DMS114 treated with DMSO at 0.1 percent for 48 hours (cell line): ENCODE data around the gene CLK2.
A peak's percentile ranks its signal among the peaks of the same experiment; 100 is the strongest.
"Not testable (repeated sequence)": the region's sequence is repeated elsewhere in the genome, so short reads cannot be mapped to it uniquely, and the experiment has no call there.

Source experiments
- DNase-seq: peaks from one replicate; lab custom pipeline; 2025; ENCODE audit not compliant: unreplicated experiment; lab: John Stamatoyannopoulos, UW

The CLK2 gene

DNA sequence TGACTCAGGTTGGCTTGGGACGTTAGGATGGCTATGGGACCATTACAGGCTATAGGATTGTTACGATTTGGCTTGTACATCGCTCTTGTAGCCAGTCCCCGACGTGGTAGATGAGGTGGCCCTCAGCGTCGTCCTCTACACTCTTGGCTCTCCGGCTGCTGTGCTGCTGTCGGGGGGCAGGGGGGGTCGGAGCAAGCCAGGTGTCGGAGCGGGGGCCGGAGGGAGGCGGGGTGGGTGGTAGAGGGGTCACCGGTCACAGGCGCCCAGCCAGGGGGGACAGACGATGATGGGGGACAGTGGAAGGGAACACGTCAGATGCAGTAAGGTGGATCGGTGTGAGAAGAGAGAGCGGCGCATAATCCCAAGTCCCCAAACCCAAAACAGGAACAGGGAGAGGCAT is 4.7 kb downstream of the CLK2 start:
- no peak for DNase-seq

DNA sequence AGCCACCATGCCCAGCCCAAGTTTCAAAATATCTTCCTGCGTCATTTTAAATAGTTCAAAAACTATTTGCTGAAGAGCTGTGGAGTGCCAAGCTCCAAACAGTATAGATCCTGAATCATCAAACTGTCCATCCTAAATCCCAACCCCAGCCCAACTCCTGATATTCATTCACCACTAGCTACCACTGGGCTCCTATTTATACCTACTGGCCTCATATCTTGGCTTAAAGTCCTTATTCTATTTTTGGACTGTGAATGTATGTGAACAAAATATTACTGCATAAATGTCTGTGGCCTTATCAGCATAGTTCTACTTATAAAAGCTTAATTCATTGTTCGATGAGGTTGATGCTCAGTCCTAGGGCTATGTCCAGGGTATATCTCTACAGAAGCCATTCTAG is 5.9 kb downstream of the CLK2 start:
- no peak for DNase-seq

DNA sequence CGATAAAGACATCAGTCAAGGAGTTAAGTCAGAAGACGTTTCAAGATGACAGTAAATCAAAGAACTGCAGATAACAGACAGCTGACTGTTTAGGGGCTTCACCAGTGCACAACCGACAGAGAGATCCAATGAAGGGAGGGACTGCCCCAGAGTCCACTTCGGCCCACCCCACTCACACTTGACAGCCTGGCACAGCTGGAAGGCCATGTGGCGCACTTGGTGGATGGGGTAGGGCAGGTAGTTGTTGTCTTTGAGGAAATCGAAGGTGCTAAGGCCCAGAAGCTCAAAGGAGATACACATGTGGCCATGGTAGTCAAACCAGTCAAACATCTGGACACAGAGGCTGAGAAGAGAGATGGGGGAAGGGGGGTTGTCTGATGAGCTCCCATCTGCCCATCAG is 6.8 kb downstream of the CLK2 start:
- no peak for DNase-seq

DNA sequence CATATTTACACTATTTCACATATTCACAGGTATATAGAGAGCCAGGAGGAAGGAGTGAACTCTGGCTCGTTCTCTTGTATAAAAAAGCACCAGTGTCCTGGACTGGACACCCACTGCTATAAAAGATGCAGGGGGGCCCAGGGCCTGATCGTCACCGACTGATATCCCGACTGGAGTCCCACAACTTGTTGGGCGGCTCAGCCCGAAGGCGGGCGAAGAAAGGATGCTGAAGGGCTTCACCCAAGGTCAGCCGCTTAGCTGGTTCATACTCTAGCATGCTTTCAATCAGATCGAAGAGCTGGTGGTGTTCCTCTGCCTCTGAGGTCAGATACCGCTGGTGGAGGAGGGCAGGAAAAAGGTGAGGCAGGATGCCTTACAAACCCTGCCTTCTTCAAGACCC is 10.2 kb downstream of the CLK2 start:
- DNase-seq = no peak

DNA sequence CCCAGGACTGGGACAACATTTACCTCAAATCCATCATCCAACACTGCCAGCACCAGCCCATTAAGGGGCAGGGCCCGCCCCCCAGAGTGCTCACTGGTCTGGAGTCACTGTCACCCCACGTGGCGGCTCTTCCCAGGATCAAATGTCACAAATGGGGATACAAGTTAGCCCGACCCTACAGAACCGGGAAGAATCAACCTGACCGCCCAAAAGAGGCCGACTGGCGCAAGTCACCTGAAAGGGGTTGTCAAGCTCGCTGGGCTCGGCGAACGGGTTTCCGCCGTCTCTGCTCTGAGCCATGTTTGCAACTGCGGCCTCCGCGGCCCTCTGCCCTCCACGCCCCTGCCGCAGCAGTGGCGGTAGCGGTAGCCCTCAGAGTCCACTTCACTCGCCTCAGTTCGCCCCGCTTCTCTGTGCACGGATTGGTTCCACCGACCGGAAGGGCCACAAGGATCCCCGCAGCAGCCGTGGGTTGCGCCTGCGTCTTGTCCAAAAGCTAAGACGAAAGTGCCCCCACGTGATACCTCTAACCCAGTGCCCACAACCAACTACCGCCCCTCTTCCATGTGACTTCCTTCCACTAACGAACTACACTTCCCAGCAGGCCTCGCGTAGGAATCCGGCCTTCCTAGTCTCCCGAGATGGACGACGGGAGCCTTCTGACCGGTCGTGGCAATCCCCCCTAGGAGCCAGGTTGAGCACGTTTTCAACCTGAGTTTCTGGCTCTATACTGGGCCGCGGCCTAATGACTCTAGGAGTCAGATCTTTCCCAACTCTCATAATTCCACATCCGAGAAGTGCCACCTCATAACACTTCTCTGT is 11.2 kb downstream of the CLK2 start, which contains the start of gene SCAMP3:
Gene SCAMP3, minus strand, starts transcription at position 509 of the 822 bp plus-strand sequence. Its CDS starts 209 bp downstream, at position 300.
- peak; percentile 100 for DNase-seq

DNA sequence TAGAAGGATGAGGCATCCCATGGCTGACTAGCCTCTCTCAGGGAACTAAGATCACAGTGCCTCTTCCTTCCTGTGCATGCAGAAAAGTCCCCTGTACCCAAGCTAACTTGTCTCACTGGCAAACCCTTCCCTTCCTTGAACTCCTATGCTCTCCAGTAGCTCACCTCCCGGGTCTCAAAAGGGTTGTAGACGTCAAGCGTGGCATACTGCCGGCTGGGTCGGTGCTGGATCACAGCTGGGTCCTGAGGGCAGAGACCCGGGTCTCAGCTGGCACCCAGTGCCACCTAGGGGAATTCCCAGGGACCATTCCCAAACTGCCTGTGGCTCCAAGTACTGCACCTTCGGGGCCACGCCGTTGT is 11.8 kb downstream of the CLK2 start:
- DNase-seq = no peak

DNA sequence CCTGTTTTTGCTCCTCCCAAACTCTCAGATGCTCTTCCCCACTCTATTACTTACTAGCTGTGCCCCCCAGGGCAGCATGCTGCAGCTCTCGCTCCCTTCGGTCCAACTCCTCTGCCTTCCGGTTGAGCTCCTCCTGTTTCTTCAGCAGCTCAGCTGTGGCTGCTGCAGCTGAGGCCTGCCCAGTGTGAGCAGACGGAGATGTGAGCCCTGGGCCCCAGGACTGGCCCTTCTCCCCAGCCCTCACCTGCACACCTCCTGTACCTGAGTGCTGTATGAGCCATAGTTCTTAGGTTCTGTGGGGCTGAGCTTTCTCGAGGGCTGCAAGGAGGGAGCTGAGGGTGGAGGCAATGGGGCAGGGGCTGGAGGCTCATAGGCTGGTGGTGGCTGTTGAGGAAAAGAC is 13.0 kb downstream of the CLK2 start:
- DNase-seq = no peak

DNA sequence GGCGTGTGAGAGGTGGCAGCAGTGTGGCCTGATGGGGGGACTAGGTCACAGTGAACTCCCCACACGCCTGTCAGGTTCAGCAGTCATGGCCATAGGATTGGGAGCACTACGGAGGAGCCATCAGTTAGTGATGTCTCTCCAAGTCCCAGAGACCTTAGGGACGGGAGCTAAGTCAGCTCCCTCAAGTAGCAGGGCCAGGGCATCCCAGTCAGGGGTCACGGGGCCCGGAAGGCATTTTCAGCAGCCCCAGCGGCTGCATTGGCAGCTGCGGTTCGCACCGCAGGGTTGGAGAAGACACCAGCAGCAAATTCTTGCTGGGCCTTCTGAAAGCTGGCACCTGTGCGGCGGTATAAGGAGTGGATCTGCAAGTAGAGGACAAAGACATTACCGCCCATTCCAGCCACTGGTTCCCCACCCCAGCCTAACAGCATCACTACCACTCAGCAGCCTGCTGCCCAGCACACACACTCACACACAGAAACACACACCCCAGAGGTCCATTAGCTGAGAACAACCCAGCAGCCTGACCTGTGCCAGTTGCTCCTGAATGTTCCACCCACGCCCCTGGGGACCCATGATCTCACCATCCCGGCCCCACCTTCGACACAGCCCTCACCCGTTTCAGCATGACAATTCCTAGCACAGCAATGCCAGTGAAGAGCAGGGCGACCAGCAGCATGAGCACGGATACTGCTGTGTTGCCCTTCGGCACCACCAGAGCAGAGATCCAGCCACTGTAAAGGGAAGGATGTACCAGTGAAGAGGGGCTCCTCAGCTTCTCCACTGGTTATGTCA is 17.0 kb downstream of the CLK2 start:
- DNase-seq = no peak

DNA sequence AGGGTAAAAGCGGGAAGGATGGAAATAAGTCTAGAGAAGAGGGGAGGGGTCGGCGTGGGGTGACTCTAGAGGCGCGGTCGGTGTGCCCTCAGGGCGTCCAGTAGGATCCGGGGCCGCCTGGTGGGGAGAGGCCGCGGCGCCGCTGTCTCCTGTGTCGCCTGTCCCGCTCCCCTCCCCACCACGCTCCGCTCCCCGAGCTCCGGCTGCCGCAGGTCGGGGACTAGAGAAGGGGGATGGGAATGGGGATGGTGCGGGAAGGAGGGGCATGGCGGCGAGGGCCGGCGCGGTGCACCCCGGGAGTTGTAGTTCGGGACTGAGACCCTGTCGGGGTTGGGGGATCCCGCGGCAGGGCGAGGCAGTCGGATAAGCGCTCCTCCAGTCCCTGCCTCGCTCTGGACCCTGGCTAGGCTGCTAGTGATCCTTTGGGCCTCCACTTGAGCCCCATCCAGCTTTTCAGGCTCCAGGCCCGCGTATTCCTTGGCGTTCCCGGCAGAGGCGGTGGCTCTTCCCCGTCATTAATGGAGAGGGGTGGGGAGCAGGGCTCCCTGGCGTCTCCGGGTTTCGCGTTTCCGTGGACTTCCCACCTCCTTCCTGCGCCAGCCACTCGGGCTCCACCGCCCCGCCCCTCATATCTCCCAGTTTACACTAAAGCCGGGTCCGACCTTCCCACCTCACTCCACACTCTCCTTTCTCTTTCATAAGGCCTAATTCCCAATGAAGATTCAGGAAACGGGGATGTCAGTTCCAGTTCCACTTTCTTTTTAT is 17.9 kb downstream of the CLK2 start, which contains the start of gene ENTREP3:
Gene ENTREP3, minus strand, starts transcription at position 241 of the 765 bp plus-strand sequence. CDS start 606 bp downstream, outside the sequence.
- DNase-seq = peak; percentile 88

DNA sequence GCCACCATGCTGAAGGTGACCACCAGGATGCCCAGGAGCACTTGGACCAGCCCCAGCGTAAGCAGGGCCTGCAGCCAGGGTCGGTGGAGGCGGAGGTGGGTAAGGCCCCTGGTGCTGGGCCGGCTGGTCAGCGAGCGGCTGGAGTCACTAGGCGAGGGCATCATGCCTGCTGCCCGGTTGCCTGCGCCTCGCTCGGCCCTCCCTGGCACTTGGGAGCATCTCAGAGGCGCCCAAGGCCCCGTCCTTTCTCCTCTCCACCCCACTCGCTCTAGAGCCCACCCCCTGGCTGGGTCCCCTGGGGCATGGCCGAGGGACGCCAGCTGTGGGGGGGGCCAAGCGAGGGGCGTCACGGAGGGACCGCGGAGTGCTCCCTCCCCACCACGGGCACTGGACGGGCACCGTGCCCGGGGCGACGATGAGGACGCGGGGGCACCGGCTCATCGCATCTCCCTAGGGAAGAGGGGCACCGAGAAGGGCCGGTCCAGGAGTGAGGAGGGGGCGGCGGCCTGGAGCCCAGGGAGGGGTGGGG is 18.5 kb downstream of the CLK2 start:
- no peak for DNase-seq

DNA sequence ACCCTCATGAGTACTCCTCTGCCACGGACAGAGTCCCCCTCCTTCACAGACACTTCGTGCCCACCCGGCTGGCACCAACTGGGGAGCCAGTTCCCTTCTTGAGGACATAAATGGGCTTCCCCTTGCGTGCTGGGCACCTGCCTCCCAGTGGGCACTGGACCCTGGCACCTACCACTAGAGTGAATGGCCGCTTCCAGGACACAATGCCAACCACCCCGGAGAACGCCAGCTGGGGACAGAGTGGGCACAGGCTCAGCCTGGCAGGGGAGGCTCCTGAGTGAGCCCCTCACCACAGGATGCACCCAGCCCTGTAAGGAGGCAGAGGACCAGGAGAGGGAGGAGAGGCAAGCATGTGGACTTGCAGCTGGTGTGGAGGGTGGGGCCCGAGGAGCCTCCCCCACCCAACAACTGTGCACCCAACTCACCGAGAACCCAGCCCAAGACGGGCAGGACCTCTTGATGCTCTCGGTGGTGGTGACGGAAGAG is 19.0 kb downstream of the CLK2 start:
- no peak for DNase-seq

DNA sequence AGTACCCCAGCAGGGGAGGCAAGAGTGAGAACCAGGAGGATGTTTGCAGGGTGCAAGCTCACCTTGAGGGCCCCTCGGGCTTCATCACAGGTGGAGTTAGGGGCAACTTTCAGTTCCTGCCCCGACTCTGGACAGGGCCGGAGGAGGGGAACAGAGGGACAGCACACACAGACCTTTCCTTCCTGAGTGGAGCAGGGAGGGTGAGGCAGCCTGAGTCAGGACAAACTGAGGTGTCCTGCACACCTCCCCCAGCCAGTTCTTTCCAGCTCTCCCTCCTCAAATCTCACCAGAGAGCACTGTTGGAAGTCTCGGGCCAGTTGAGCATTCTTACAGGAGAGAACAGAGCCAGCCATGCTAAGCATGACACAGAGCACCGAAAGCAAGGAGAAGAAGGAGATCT is 19.5 kb downstream of the CLK2 start:
- DNase-seq = no peak

DNA sequence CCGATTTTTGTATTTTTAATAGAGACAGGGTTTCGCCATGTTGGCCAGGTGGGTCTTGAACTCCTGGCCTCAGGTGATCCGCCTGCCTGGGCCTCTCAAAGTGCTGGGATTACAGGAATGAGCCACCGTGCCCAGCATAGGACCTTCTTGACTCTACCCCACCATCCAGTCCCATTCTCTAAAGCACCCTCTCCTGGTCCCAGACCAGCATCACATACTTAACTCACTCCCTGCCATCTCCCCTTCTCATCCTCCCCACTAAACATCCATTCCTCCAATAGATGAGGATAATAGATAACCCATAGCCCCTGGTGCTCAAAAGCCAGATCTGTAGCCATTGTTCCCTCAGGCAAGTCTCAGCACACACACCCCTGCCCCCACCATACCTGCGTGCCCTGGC is 20.1 kb downstream of the CLK2 start:
- DNase-seq = peak; percentile 54

DNA sequence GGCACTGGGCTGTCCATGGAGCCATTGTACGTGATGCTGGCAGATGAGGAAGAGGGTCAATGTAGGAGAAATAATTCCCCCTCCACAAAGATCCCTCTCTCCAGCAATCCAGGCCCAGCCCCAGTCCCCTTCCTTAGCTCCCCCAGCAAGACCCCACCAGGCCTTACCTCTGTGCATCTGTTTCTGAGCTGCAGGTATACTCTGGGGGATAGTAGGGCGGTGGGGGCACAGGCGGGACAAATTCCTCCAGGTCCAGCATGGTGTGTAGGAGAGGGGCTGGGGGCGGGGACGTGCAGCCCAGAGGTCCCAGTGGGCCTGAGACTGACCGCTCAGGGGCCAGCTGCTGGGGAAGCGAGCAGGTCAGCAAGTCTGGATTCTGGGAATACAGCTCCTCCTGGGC is 21.7 kb downstream of the CLK2 start:
- no peak for DNase-seq

DNA sequence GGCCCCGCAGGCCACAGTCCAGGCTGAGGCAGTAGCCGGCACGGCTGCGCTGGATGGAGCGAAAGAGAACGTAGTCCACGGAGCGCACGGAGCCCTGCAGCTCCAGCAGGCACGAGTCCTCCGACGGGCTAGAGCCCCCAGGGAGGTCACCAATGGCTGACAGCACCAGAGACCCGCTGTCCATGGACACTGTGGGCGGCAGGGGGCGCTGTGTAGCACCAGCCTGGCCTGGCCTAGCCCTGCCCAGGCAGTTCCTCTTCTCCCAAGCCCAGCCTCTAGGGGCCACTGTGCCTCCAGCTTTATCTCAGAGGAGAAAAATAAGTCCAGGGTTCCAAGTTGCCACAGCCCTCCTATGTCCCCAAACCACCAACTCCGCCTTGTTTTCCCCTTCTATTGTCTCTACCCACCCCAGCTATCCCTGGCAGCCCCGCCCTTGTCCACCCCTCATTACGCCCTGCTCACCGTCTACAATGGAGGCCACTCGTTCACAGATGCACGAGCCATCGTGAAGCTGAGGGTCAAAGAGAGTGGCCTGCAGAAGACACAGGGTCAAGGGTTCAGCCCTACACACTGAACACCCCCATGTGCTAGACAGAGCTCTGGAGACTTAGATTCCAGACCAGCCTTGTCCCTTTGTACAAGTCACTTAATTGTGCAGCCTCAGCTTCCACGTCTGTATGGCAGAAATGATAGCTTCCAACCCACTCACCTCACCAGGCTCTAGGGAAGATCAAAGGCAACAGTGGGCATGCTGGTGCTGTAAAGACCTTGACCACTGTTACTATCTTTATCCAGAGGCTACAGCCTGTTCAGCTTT is 22.5 kb downstream of the CLK2 start:
- DNase-seq = peak; percentile 93

DNA sequence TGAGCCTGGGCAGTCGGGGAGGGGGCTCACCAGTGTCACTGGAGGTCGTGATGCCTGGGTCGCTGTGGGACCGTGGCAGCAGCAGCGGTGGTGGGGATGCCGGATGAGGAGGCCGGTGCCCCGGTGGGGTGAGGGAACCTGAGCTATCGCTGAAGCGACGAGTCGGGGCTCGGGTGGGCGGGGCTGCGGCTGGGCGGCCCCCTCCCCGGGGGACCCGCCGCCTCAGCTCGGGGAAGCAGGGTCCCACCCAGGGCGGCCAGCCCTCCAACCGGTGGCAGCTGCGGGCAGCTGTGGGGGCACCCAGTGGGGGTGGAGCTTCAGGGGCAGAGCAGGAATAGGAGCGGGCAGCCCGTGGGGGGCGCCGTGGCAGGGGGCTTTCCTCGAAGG is 23.1 kb downstream of the CLK2 start:
- DNase-seq = no peak

DNA sequence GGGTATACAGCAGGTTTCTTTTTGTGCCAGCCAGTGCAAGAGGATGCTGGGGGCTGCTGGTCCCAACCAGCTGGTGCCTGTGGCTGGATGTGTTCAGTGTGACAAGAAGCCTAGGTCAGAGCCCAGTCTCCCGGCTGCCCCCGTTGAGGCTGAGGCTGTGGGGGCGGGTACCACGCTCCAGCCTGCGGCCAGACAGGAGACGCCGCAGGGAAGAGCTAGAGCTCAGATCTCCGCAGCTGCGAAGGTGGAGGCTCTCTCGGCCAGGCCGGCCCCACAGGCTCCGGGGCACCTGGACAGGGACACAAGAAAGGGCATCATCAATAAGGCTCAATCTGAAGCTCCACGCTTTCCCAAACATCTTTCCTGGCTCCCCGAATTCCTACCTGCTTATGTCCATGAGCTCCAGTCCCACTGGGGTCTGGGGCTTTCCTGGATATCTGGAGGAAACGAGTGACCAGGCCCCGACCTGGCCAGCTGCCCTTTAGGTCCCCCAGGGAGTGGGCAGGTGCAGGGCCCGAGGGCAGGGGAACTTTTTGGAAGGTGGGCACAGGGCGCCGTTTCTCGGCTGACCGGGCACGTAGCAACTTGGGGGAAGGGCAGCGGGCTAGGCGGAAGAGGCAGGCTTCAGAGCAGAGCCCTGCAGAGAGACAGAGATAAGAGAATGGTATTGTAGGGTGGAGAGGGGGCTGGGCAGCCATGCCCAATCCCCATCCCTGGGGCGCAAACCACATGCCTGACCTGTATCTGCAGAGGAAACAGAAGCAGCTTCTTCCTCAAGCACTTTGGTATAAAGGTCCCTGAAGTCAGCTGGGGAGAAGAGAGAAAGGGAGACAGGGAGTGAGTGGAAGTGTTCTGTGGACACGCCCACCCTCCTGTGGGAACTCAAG is 25.4 kb downstream of the CLK2 start:
- no peak for DNase-seq

DNA sequence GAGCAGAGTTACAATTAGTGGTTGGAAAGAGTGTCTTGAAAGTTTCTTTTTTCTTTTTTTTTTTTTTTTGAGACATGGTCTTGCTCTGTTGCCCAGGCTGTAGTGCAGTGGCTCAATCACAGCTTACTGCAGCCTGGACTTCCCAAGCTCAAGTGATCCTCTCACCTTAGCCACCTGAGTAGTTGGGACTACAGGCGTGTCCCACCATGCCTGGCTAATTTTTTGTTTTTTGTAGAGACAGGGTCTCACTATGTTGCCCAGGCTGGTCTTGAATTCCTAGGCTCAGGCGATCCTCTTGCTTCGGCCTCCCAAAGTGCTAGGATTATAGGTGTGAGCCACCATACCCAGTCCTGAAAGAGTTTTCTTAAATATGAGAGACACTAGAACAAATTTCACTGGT is 26.5 kb downstream of the CLK2 start:
- DNase-seq = not testable (repeated sequence)

DNA sequence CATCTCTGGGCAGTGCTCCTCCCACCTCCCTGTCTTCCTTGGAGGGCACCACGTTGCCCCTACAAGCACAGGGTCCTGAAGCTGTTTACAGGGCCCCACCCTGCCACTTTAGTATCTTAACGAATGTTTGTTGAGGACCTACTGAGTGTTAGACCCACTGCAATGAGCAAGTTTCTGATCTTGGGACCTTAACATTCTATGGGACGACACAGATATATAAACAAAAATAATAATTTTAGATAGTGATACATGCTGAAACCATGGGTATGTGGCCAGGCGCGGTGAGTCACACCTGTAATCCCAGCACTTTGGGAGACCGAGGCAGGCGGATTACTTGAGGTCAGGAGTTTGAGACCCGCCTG is 28.2 kb downstream of the CLK2 start:
- DNase-seq = no peak
